GM12892 (cell line): ENCODE measurements around the gene PLXNC1.

Source experiments
- DNase-seq: peaks from one replicate; pipeline ENCODE4 v3.0.0; 2011; ENCODE audit not compliant: insufficient read length
- FAIRE-seq: peaks from 2 replicates; lab custom pipeline; 2011; peaks lifted over from hg19 to GRCh38; lab: Jason Lieb, UNC
- POLR2A ChIP-seq: IDR thresholded peaks from 2 replicates; pipeline ENCODE4 v1.6.1; 2011; ENCODE audit warnings: low read depth, low read length, control low read depth
- POLR2AphosphoS5 ChIP-seq: IDR thresholded peaks from 2 replicates; pipeline ENCODE4 v1.6.1; 2011; ENCODE audit warnings: low read depth, low read length, control low read depth
- TAF1 ChIP-seq: IDR thresholded peaks from 2 replicates; pipeline ENCODE4 v1.6.1; 2011; ENCODE audit warnings: low read depth, mild to moderate bottlenecking, control low read depth, low read length, borderline replicate concordance

PLXNC1 gene

DNA sequence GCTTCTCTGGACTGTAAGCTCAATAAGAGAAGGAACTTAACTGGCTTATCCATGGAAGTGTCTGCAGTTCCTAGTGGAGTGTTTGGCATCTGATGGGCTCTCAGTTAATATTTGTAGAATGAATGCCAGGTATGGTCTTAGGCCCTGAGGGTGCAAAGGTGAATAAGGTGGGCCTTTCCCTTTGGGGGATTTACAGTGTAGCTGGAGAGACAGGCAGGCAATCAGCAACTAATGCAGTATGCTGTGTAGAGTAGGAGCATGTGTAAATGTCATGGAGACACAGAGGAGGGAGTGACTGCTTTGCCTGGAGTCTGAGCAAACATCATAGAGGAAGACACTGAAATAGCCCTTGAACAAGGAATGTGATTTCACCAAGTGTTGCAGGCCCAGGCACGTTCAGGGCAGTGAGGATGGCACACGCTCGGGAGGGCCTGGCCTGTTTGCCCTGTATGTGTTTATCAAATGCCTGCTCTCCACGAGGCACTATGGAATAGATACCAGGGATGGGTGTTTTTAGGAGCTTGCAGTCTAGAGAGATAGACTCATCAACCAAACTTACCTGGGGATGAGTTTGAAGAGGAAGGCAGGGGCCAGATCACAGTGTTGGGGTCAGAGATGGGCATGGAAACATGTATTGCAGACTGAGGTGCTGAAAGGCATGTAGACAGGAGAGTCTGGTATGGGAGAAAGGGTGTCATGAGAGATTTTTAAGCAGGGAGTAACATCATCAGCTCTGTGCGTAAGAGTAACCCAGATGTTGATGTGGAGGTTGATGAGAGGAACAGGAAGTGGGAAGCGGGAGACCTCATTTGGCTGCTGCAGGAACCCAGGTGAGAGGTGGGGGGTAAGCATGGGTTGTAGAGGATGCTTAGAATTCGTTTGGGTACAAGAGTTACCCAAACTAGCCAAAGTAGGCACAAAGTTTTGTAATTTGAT, 54.1 kb downstream of the PLXNC1 start:
- DNase-seq (no peak), FAIRE-seq (no peak)
- TF ChIP-seq POLR2AphosphoS5 (no peak), POLR2A (no peak), TAF1 (no peak)

DNA sequence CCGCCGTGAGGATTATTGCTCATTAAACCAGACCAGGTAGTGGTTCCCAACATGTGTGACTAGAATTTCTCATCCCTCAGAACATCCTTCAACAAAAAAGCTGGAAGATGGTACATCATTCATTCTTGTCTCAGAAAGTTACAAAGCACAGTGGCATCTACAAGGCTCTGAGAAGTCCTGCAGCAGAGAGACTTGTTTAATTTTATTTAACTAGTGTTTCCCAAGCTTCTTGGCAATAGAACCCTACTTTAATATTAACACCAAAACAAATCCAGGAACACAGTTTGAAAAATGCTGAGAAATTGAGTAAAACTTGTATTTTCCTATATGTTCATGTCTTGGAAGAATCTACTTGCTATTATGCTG, 54.8 kb downstream of the PLXNC1 start:
- TF ChIP-seq TAF1, result no peak
- TF ChIP-seq POLR2A, result no peak
- TF ChIP-seq POLR2AphosphoS5, result no peak
- FAIRE-seq (no peak), DNase-seq (no peak)

DNA sequence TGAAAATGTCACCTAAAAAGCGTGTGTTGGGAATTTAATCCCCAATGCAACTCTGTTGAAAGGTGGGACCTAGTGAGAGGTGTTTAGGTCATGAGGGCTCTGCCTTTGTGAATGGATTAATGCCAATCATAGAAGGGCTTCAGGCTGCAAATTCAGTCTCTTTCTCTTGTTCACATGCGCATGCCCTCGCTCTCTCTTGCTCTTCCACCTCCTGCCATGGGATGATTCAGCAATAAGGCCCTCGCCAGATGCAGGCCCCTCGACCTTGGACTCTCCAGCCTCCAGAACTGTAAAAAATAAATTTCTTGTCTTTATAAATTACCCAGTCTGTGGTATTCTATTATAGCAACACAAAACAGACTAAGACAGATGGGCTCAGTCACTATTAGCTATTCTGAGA, 55.4 kb downstream of the PLXNC1 start:
- FAIRE-seq, result peak; percentile 53
- DNase-seq, result no peak
- TF ChIP-seq POLR2A, result no peak
- no peak for TF ChIP-seq TAF1
- TF ChIP-seq POLR2AphosphoS5, result no peak

DNA sequence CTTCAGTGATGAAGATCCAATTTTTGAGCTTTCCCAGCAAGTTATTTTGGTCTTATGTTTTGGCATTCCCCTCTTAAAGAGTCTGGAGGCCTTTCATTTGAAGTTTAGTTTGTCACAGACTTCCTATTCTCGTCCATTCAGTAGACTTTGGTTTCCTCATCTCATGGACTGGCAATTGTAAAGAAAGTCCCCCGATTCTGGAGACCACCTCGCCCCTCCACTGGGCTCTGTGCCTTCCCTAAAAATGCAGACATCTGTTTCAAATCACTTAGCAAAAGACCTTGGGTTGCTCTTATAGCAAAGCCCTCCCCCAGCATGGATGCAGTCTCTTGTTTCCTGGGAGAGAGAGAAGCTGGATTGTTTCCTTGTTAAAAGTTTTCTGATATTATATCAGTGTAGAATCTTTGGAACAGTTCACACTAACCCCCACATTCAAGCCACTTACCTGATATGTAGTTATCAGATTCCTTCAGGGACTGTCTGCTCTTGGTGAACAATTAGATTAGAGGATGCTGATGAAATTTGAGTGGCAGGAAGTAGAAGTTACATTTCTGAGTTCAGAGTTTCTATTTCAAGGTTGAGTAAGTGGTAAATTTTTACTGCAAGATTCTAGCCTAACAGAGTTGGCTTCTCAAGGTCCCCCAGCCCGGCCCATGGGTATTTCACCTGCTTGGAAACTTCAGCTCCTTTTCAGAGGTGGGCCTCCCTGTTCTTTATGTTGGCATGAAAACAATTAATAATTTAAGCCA, 56.3 kb downstream of the PLXNC1 start:
- FAIRE-seq, result peak; percentile 83
- no peak for DNase-seq
- TF ChIP-seq POLR2AphosphoS5 (no peak), TAF1 (no peak), POLR2A (no peak)

DNA sequence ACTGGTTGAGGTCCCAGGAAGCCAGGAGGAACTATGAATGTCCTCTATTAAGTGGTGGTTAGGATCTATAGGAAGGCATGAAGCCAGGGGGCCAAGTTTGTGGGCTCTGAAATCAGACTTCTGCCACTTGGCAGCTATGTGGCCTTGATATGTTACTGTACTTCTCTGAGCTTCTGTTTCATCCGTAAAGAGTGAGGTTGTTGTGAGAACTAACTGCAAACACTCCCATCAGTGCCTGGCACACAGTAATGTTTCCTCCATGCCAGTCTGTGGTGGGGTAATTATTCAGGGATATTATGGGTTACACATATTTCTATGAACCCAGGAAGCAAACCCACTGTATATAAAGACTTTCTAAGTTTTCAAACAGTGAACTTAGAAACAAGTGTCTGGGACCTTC, 57.4 kb downstream of the PLXNC1 start:
- FAIRE-seq (peak; percentile 42), DNase-seq (no peak)
- TF ChIP-seq POLR2AphosphoS5, result no peak
- no peak for TF ChIP-seq TAF1
- no peak for TF ChIP-seq POLR2A

DNA sequence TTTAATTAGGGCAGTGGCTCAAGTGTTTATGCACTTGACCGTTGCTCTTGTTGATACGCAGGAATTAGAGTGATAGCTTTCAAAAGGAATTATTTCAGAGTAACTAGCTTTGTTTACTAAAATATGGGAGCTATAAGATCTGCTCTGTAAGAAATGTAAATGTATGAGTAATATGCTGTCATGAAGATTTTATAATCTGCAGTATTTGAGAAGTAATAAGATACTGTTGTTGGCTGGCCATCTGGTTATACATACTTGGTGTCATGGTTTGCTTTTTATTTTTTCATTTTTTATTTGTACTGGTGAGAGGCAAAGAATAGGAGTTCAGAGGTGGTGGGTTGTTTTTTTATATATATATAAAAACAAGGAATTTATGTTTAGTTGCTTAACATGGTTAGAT, 58.5 kb downstream of the PLXNC1 start:
- TF ChIP-seq POLR2AphosphoS5 (no peak), TAF1 (no peak), POLR2A (no peak)
- no peak for FAIRE-seq
- no peak for DNase-seq

DNA sequence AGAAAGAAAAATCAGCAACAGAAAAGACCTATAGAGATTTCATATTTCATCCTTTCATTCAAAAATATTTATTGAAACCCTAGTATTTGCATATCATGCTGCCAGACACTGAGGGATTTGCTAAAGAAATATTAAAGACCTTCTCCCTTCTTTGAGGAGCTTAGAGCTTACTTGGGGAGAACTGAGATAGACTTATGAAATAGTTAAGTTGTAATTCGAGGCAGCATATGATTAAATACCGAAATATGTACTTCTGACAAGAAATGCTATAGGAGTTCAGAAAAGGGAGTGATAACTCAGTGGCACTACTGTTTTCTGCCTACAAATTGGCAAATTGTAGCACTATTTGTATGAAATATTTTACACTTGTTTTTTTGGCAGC, 59.1 kb downstream of the PLXNC1 start:
- DNase-seq (no peak), FAIRE-seq (no peak)
- no peak for TF ChIP-seq POLR2A
- no peak for TF ChIP-seq TAF1
- TF ChIP-seq POLR2AphosphoS5, result no peak

DNA sequence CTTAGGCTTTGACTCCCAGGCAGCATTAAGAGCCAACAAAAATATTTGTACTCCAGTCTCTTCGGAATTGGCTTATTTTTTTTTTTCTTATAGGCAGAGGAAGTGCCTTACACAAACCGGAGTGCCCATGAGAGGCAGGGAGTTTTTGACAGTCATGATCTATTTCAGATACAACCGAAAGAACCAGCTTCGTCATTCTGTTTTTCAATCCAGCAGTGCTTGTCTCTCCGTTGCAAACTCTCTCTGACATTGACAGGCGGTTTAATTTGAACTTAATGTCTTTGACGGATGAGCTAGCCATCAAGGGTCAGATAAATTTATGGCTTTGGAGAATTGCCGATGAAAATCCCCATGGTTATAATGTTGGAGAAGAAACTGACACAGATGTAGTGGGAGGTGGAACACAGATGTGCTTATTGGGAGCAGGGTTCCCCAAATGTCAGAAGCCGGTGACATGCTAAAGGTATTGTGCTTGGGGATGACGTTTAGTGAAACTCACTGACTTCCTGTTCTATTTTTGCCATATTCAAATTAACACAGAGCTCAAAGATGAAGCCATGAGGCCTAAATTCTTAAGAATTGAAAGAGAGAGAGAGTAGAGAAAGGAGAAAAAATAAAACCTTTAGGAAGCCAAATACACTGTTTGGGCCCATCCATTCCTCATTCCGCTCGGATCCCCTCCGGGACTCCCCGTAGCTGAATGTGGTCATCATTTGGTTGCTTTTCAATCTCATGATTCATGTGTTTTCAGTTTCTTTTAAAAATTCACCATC, 59.7 kb downstream of the PLXNC1 start:
- DNase-seq (peak; percentile 39), FAIRE-seq (peak; percentile 98)
- no peak for TF ChIP-seq TAF1
- peak; percentile 72 for TF ChIP-seq POLR2A
- TF ChIP-seq POLR2AphosphoS5, result peak; percentile 46

DNA sequence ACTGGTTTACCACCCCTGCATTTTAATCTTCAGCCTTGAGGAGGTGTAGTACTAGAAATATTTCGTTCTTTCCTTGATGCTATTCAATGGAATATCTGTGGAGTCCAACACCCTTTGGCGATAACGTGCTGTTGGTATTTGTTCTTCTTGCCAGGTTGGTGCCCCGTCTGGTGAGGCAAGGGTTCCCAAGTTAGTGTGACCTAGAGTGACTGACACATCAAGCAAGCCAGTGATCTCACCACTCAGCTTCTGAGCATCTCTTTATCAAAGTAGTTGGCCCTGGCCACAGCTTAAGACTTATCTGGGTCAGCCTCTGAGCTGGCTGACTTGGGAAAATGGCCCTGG, 60.2 kb downstream of the PLXNC1 start:
- DNase-seq, result no peak
- FAIRE-seq, result no peak
- no peak for TF ChIP-seq TAF1
- TF ChIP-seq POLR2AphosphoS5, result peak; percentile 79; the same call in 1 of the 2 replicates
- TF ChIP-seq POLR2A, result peak; percentile 84

DNA sequence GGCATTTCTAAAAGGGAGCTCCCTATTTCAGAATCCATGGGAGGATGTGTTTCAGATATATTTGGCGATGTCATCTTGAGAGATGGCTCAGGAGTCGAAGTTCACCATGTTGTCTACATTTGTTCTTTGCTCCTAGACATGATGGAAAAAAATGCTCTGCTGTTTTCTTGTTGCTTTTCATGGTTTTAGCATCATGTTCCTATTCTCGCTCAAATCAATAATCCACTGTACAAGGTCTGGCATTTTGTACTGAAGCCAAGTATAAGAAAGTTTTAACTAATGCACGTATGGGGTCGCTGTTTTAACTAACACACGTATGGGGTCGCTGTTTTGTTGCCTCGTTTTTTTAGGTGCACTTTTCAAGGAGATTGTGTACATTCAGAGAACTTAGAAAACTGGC, 60.9 kb downstream of the PLXNC1 start:
- FAIRE-seq, result peak; percentile 21
- TF ChIP-seq TAF1 (no peak), POLR2A (no peak), POLR2AphosphoS5 (no peak)
- no peak for DNase-seq

DNA sequence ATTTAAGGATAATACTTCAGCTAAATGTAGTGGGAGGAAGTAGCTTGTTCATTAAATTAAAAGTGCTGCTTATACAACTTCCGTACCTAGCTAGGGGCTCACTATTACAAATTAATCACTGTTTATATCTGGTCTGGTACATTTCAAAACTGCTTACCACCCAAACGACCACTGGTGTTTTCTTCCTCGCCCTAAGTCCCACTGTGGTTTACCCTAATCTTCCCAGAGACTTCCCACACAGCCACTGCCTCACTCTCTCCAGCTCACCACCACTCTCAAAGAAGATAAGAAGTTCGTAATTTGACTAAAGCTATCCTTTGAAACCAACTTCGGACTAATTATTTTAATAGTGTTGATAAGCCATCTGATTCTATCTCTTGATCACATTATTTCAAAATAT, 62.6 kb downstream of the PLXNC1 start:
- no peak for TF ChIP-seq POLR2AphosphoS5
- TF ChIP-seq POLR2A, result no peak
- no peak for TF ChIP-seq TAF1
- DNase-seq, result no peak
- no peak for FAIRE-seq
